A673 (cell line): ENCODE measurements around the gene GAGE12J. TPM values are rescaled to one million over a fixed set of nuclear protein-coding genes. Genes with fewer than 3 reads are reported as not detected.

Experiments used
- BruUV-seq: library from RNA; stranded (reverse); fragments of 400-500 nt; replicated peaks from 2 replicates; lab custom pipeline; 2021; lab: Mats Ljungman, UMichigan
- CTCF ChIA-PET: fragments of 300-600 bp; sonication (Branson Sonifier 250); formaldehyde crosslinking; loops from one replicate; lab custom pipeline; 2022; ENCODE audit warnings: antibody characterized with exemption; lab: Charles Lee
- POLR2A ChIA-PET: fragments of 300-600 bp; sonication (Branson Sonifier 250); formaldehyde crosslinking; loops from one replicate; lab custom pipeline; 2022; ENCODE audit warnings: antibody characterized with exemption; ENCODE audit not compliant: low non-redundant PET; lab: Charles Lee
- DNase-seq: peaks from one replicate; pipeline ENCODE4 v3.0.0-alpha.2; 2015; ENCODE audit warnings: low spot score
- H3K27ac ChIP-seq: fragments of 200-600 bp; sonication (generic); 2 replicates; pipeline ENCODE4 v1.5.1; 2016; ENCODE audit warnings: mixed run types, low read depth, mild to moderate bottlenecking, mixed read lengths, antibody characterized with exemption, low read length; ENCODE audit not compliant: poor library complexity, severe bottlenecking
- H3K27me3 ChIP-seq: fragments of 200-600 bp; sonication (generic); replicated peaks from 2 replicates; pipeline ENCODE4 v1.6.1; 2017; ENCODE audit warnings: mixed run types, low read depth, mild to moderate bottlenecking, mixed read lengths, antibody characterized with exemption, low read length; ENCODE audit not compliant: insufficient read depth, poor library complexity
- H3K36me3 ChIP-seq: fragments of 200-600 bp; sonication (generic); 2 replicates; pipeline ENCODE4 v1.6.1; 2016; ENCODE audit warnings: mixed run types, mild to moderate bottlenecking, mixed read lengths, antibody characterized with exemption, low read length; ENCODE audit not compliant: insufficient read depth, poor library complexity, severe bottlenecking
- H3K4me1 ChIP-seq: fragments of 200-600 bp; sonication (generic); 2 replicates; pipeline ENCODE4 v1.6.1; 2017; ENCODE audit warnings: mixed run types, mild to moderate bottlenecking, mixed read lengths, antibody characterized with exemption, low read length; ENCODE audit not compliant: insufficient read depth, poor library complexity, severe bottlenecking
- H3K4me3 ChIP-seq: fragments of 200-600 bp; sonication (generic); 2 replicates; pipeline ENCODE4 v1.5.1; 2016; ENCODE audit warnings: low read depth, mixed run types, mild to moderate bottlenecking, mixed read lengths, low read length; ENCODE audit not compliant: poor library complexity, severe bottlenecking
- H3K9me3 ChIP-seq: fragments of 200-600 bp; sonication (generic); 2 replicates; pipeline ENCODE4 v1.6.1; 2016; ENCODE audit warnings: mixed run types, low read depth, mild to moderate bottlenecking, mixed read lengths, antibody characterized with exemption, low read length; ENCODE audit not compliant: poor library complexity, severe bottlenecking
- EZH2 ChIP-seq: fragments of 200-600 bp; sonication (generic); IDR thresholded peaks from 2 replicates; pipeline ENCODE4 v1.6.1; 2017; ENCODE audit warnings: borderline replicate concordance, low read depth, mild to moderate bottlenecking, mixed read lengths, antibody characterized with exemption, low read length; ENCODE audit not compliant: poor library complexity, severe bottlenecking
- intact Hi-C: fragments of 100-400 bp; cut with micrococcal nuclease; formaldehyde crosslinking; loops from one replicate; pipeline ENCODE4 v1.10.0; 2022; ENCODE audit not compliant: unreplicated experiment
- total RNA-seq: library from RNA; stranded (reverse); gene quantifications from 2 replicates; pipeline ENCODE4 v1.2.3, GENCODE V29; 2021
- TF ChIP-seq, protein P1 (sequence below): fragments of 300-800, 200-600 bp; sonication (generic); conservative IDR thresholded peaks from 2 replicates; pipeline ENCODE4 v1.5.1; 2017; ENCODE audit warnings: low read depth, mild to moderate bottlenecking, antibody characterized with exemption, low read length, moderate library complexity, mixed read lengths

GAGE12J gene
- total RNA-seq, 1 experiment from 2014 or later = not detected

DNA sequence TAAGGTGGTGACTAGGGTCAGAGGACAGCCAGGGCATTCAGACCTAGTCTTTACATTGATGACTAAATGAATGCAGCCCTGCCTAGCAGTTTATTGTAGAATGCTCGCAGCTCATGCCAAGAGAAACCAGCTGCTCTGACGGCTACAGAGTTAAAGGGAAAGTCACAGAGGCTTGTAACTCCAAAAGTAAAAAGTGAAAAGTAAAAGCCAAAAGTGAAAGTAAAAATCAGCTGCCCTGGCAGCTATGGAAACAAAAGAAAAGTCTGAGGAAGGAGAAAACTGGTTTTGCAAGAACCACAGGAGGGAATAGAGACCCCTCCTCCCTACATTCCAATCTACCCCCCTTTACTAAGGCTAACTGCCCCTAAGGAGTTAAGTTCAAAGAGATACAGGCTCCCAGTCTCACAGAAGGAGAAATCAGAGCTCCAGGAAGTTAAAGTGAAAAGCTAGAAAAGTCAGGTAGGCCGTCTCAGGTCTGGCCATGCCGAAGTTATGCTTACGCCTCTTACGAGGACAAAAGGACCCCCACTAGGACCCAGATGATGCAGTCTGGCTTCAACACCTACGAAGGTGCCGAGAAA lies 12.3 kb upstream of the GAGE12J start:
- TF ChIP-seq, protein P1, sequence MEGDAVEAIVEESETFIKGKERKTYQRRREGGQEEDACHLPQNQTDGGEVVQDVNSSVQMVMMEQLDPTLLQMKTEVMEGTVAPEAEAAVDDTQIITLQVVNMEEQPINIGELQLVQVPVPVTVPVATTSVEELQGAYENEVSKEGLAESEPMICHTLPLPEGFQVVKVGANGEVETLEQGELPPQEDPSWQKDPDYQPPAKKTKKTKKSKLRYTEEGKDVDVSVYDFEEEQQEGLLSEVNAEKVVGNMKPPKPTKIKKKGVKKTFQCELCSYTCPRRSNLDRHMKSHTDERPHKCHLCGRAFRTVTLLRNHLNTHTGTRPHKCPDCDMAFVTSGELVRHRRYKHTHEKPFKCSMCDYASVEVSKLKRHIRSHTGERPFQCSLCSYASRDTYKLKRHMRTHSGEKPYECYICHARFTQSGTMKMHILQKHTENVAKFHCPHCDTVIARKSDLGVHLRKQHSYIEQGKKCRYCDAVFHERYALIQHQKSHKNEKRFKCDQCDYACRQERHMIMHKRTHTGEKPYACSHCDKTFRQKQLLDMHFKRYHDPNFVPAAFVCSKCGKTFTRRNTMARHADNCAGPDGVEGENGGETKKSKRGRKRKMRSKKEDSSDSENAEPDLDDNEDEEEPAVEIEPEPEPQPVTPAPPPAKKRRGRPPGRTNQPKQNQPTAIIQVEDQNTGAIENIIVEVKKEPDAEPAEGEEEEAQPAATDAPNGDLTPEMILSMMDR = no peak
- TF ChIP-seq EZH2 = no peak
- Histone ChIP-seq H3K27me3 (no peaks in the 10 kb centered on the region), H3K27ac (no peak overlapping the region), H3K4me1 (no peaks in the 10 kb centered on the region), H3K4me3 (no peak overlapping the region), H3K36me3 (no peaks in the 10 kb centered on the region), H3K9me3 (no peaks in the 10 kb centered on the region)
- ChIA-PET CTCF (no interaction called here), POLR2A (no interaction called here)
- no TSS peak for BruUV-seq
- intact Hi-C loops = no loop called here
- DNase-seq = no peak

DNA sequence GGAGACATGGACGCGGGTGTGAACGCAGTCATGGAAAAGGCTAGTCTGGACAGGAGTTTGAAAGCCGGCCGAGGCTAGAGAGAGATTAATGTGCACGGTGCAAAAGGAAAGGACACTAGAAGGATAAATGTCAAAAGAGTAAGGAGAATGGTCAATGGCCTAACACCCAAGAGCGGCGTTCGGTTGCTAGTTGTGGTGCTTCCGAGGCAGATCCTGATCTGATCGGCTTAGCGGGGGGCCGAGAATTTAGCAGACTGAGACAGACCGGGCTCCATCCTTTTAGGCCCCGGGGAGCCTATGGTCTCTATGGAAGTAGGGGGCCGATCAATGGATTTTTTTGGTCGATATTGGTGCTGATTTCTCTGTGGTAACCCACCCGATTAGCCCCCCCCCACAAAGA lies 11.5 kb upstream of the GAGE12J start:
- Histone ChIP-seq H3K4me1 (no peaks in the 10 kb centered on the region), H3K36me3 (no peaks in the 10 kb centered on the region), H3K4me3 (no peak overlapping the region), H3K9me3 (no peaks in the 10 kb centered on the region), H3K27me3 (no peaks in the 10 kb centered on the region), H3K27ac (no peak overlapping the region)
- TF ChIP-seq, protein P1 = no peak
- no peak for TF ChIP-seq EZH2
- intact Hi-C loops = no loop called here
- no peak for DNase-seq
- no TSS peak for BruUV-seq
- POLR2A ChIA-PET = no interaction called here
- CTCF ChIA-PET = no interaction called here

DNA sequence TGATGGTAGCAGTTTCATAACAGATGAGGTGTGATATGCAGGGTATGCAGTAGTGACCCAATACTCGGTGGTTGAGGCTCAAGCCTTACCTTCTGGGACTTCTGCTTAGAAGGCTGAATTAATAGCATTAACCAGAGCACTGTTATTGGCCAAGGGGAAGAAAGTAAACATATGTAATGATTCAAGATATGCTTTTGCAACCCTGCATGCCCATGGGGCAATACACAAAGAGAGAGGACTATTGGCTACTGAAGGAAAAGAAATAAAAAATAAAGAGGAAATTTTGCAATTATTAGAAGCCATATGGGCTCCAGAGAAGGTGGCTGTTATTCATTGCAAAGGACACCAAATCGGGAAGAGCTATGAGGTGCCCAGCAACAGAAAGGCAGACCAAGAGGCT lies 9.7 kb upstream of the GAGE12J start:
- intact Hi-C loops = no loop called here
- ChIA-PET CTCF (no interaction called here), POLR2A (no interaction called here)
- Histone ChIP-seq H3K36me3 (no peaks in the 10 kb centered on the region), H3K4me1 (no peaks in the 10 kb centered on the region), H3K27ac (no peak overlapping the region), H3K4me3 (no peak overlapping the region), H3K9me3 (no peaks in the 10 kb centered on the region), H3K27me3 (no peaks in the 10 kb centered on the region)
- no TSS peak for BruUV-seq
- TF ChIP-seq, protein P1 = no peak
- TF ChIP-seq EZH2 = no peak
- DNase-seq = no peak
